GM12878 (cell line): ENCODE data around the gene CCNY.

Experiments used
- EZH2 ChIP-seq: IDR thresholded peaks from 2 replicates; pipeline ENCODE4 v1.6.1; 2012; ENCODE audit warnings: low read depth, mild to moderate bottlenecking, control low read depth, inconsistent platforms, low read length, borderline replicate concordance; ENCODE audit not compliant: control insufficient read depth
- FOXM1 ChIP-seq: IDR thresholded peaks from 2 replicates; pipeline ENCODE4 v1.6.1; 2012; ENCODE audit warnings: low read depth, mild to moderate bottlenecking, inconsistent platforms, low read length, moderate library complexity
- HCFC1 ChIP-seq: fragments of 150-350 bp; IDR thresholded peaks from 2 replicates; pipeline ENCODE4 v1.6.1; 2014; ENCODE audit warnings: low read length
- KDM1A ChIP-seq: fragments of 200-600 bp; sonication (generic); IDR thresholded peaks from 2 replicates; pipeline ENCODE4 v1.6.1; 2016; ENCODE audit warnings: borderline replicate concordance
- POLR2A ChIP-seq: IDR thresholded peaks from 2 replicates; pipeline ENCODE4 v1.6.1; 2011; ENCODE audit warnings: low read depth, mild to moderate bottlenecking, low read length
- RB1 ChIP-seq: fragments of 450-650 bp; formaldehyde crosslinking; IDR thresholded peaks from 2 replicates; pipeline ENCODE4 v1.6.1; 2017; ENCODE audit warnings: mild to moderate bottlenecking, borderline replicate concordance
- TF ChIP-seq, protein P1 (sequence below), 3 experiments: IDR thresholded peaks in 2 of 3; conservative IDR thresholded peaks in 1 of 3; 2 replicates each; pipeline ENCODE4 v1.5.1; 2011; ENCODE audit warnings: low read depth in 3 of 3, low read length in 3 of 3, mild to moderate bottlenecking in 3 of 3, control low read depth in 2 of 3, moderate library complexity in 2 of 3, inconsistent platforms in 1 of 3, mixed read lengths in 1 of 3; ENCODE audit not compliant: control insufficient read depth in 2 of 3, insufficient read depth in 1 of 3; ENCODE audit errors: extremely low read depth in 1 of 3
- TF ChIP-seq, protein P2 (sequence below): IDR thresholded peaks from 2 replicates; pipeline ENCODE4 v1.6.1; 2012; ENCODE audit warnings: low read depth, low read length, improper control_type of control experiment

GRCh38 chr10:35470248-35470924 lies 134.1 kb downstream of the CCNY start:
- no peak for TF ChIP-seq RB1
- TF ChIP-seq, protein P1, sequence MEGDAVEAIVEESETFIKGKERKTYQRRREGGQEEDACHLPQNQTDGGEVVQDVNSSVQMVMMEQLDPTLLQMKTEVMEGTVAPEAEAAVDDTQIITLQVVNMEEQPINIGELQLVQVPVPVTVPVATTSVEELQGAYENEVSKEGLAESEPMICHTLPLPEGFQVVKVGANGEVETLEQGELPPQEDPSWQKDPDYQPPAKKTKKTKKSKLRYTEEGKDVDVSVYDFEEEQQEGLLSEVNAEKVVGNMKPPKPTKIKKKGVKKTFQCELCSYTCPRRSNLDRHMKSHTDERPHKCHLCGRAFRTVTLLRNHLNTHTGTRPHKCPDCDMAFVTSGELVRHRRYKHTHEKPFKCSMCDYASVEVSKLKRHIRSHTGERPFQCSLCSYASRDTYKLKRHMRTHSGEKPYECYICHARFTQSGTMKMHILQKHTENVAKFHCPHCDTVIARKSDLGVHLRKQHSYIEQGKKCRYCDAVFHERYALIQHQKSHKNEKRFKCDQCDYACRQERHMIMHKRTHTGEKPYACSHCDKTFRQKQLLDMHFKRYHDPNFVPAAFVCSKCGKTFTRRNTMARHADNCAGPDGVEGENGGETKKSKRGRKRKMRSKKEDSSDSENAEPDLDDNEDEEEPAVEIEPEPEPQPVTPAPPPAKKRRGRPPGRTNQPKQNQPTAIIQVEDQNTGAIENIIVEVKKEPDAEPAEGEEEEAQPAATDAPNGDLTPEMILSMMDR (IDR thresholded peaks at IDR 0.05 in 2 of 3, conservative IDR thresholded peaks at IDR 0.05 in 1 of 3; ENCODE audit: control insufficient read depth in 2 of 3, extremely low read depth in 1 of 3, insufficient read depth in 1 of 3, low read depth in 3 of 3, low read length in 3 of 3), result no peak
- no peak for TF ChIP-seq HCFC1
- TF ChIP-seq KDM1A, result no peak
- TF ChIP-seq, protein P2, sequence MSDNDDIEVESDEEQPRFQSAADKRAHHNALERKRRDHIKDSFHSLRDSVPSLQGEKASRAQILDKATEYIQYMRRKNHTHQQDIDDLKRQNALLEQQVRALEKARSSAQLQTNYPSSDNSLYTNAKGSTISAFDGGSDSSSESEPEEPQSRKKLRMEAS, result no peak
- no peak for TF ChIP-seq FOXM1
- TF ChIP-seq POLR2A, result no peak
- no peak for TF ChIP-seq EZH2
